HepG2 (cell line): ENCODE results near the gene EGFLAM. TPM values are rescaled to one million over a fixed set of nuclear protein-coding genes. Genes with fewer than 3 reads are reported as not detected.

Experiments
- ATAC-seq: fragments of 200-7000 bp; cut with Tn5 transposase; 3 replicates; pipeline ENCODE4 v1.9.1; 2020; ENCODE audit warnings: mild to moderate bottlenecking, moderate library complexity
- BruUV-seq: library from RNA; stranded (reverse); fragments of 400-500 nt; replicated peaks from 2 replicates; lab custom pipeline; 2021; lab: Mats Ljungman, UMichigan
- CTCF ChIA-PET: fragments of 300-600 bp; formaldehyde crosslinking; extraction: SDS; loops from one replicate; lab custom pipeline; 2021; ENCODE audit warnings: low total read pairs, inconsistent platforms, low intra/inter-chr PET ratio; lab: Yijun Ruan, JAX
- POLR2A ChIA-PET: fragments of 350-600 bp; sonication (Branson Sonifier 250); formaldehyde crosslinking; loops from one replicate; lab custom pipeline; 2020; ENCODE audit warnings: antibody characterized with exemption, inconsistent platforms; lab: Yijun Ruan, JAX
- DNase-seq: peaks from one replicate; pipeline ENCODE4 v3.0.0-alpha.2; 2015; ENCODE audit warnings: low spot score
- FAIRE-seq: peaks from 3 replicates; lab custom pipeline; 2011; peaks lifted over from hg19 to GRCh38; lab: Jason Lieb, UNC
- H2AFZ ChIP-seq: one replicate; pipeline ENCODE4 v1.6.1; 2011; ENCODE audit warnings: low read length, inconsistent platforms
- H3K27ac ChIP-seq: fragments of 300-600 bp; 3 replicates; pipeline ENCODE4 v1.8.0; 2011; ENCODE audit warnings: mixed run types, mild to moderate bottlenecking, mixed read lengths, low read length, inconsistent platforms; ENCODE audit not compliant: insufficient read depth; ENCODE audit errors: extremely low read length
- H3K27me3 ChIP-seq, 2 experiments: fragments of 200-600 bp in 1 of 2; 2 replicates in 1 of 2; 3 replicates in 1 of 2; pipeline versions ENCODE4 v1.6.0 to v1.8.0; 2011; ENCODE audit warnings: low read length in 2 of 2, mild to moderate bottlenecking in 2 of 2, moderate library complexity in 2 of 2, inconsistent platforms in 1 of 2; ENCODE audit not compliant: insufficient read depth in 2 of 2, control insufficient read depth in 1 of 2
- H3K36me3 ChIP-seq, 2 experiments: fragments of 200-600 bp in 1 of 2; replicated peaks in 1 of 2; 2 replicates in 1 of 2; 3 replicates in 1 of 2; pipeline versions ENCODE4 v1.5.1 to v1.8.0; 2011; ENCODE audit warnings: low read length in 2 of 2, inconsistent platforms in 1 of 2; ENCODE audit not compliant: insufficient read depth in 2 of 2, control insufficient read depth in 1 of 2
- H3K4me1 ChIP-seq: 2 replicates; pipeline ENCODE4 v1.5.1; 2012; ENCODE audit warnings: low read length, inconsistent platforms; ENCODE audit not compliant: insufficient read depth
- H3K4me2 ChIP-seq: 2 replicates; pipeline ENCODE4 v1.6.0; 2011; ENCODE audit warnings: low read depth, low read length, inconsistent platforms
- H3K4me3 ChIP-seq, 3 experiments: fragments of 200-600 bp in 1 of 3; sonication (generic), shearing (Covaris generic) in 1 of 3; replicated peaks in 1 of 3; 2 replicates each; pipeline ENCODE4 v1.5.1; 2011 to 2016; ENCODE audit warnings: low read length in 3 of 3, inconsistent platforms in 2 of 3, low read depth in 2 of 3, mild to moderate bottlenecking in 2 of 3, control low read depth in 1 of 3, mixed read lengths in 1 of 3; ENCODE audit not compliant: insufficient read depth in 1 of 3
- H3K79me2 ChIP-seq: one replicate; pipeline ENCODE4 v1.6.1; 2011; ENCODE audit warnings: low read length, inconsistent platforms; ENCODE audit not compliant: insufficient read depth
- H3K9ac ChIP-seq: 2 replicates; pipeline ENCODE4 v1.6.0; 2011; ENCODE audit warnings: mild to moderate bottlenecking, low read depth, low read length, inconsistent platforms; ENCODE audit not compliant: insufficient read depth
- H3K9me3 ChIP-seq: 2 replicates; pipeline ENCODE4 v1.5.1; 2012; ENCODE audit warnings: mild to moderate bottlenecking, low read length
- H4K20me1 ChIP-seq: 2 replicates; pipeline ENCODE4 v1.6.0; 2011; ENCODE audit warnings: inconsistent platforms, mild to moderate bottlenecking, low read length, moderate library complexity; ENCODE audit not compliant: insufficient read depth
- BRCA1 ChIP-seq: sonication (generic); formaldehyde crosslinking; IDR thresholded peaks from 2 replicates; pipeline ENCODE4 v1.4.0; 2020; ENCODE audit warnings: missing genetic modification reagents
- FOXA1 ChIP-seq, 2 experiments: fragments of 450-650 bp in 1 of 2; sonication (generic) in 1 of 2; formaldehyde crosslinking in 1 of 2; IDR thresholded peaks; 2 replicates each; pipeline versions ENCODE4 v1.4.0 to v1.6.1; 2016 to 2020; ENCODE audit warnings: missing genetic modification reagents in 1 of 2
- MED8 ChIP-seq: sonication (generic); formaldehyde crosslinking; IDR thresholded peaks from 2 replicates; pipeline ENCODE4 v1.8.1; 2023; ENCODE audit warnings: mild to moderate bottlenecking, missing genetic modification reagents; ENCODE audit not compliant: insufficient replicate concordance
- MIER2 ChIP-seq: IDR thresholded peaks from 2 replicates; pipeline ENCODE4 v1.6.1; 2016; ENCODE audit warnings: missing biosample characterization, missing genetic modification reagents
- NFKBIZ ChIP-seq: IDR thresholded peaks from 2 replicates; pipeline ENCODE4 v1.6.1; 2018; ENCODE audit warnings: missing genetic modification reagents, missing compliant biosample characterization
- PAWR ChIP-seq: sonication (generic); formaldehyde crosslinking; IDR thresholded peaks from 2 replicates; pipeline ENCODE4 v1.4.0; 2020; ENCODE audit warnings: missing genetic modification reagents, mild to moderate bottlenecking, borderline replicate concordance
- TEAD2 ChIP-seq: sonication (generic); formaldehyde crosslinking; IDR thresholded peaks from 2 replicates; pipeline ENCODE4 v1.9.0; 2021; ENCODE audit warnings: missing genetic modification reagents
- TEAD3 ChIP-seq: optimal IDR thresholded peaks from 2 replicates; pipeline ENCODE3; 2016; ENCODE audit warnings: borderline replicate concordance
- TOE1 ChIP-seq: sonication (generic); formaldehyde crosslinking; IDR thresholded peaks from 2 replicates; pipeline ENCODE4 v1.4.0; 2020; ENCODE audit warnings: mild to moderate bottlenecking, missing genetic modification reagents
- ZBTB38 ChIP-seq: sonication (generic); formaldehyde crosslinking; IDR thresholded peaks from 2 replicates; pipeline ENCODE4 v1.5.1; 2020; ENCODE audit warnings: mild to moderate bottlenecking, missing genetic modification reagents
- ZFP41 ChIP-seq: sonication (generic); formaldehyde crosslinking; IDR thresholded peaks from 2 replicates; pipeline ENCODE4 v1.4.0; 2020; ENCODE audit warnings: mild to moderate bottlenecking, missing genetic modification reagents, borderline replicate concordance
- ZNF12 ChIP-seq: sonication (generic); formaldehyde crosslinking; IDR thresholded peaks from 2 replicates; pipeline ENCODE4 v1.5.0; 2020; ENCODE audit warnings: missing genetic modification reagents
- ZNF17 ChIP-seq: sonication (generic); formaldehyde crosslinking; IDR thresholded peaks from 2 replicates; pipeline ENCODE4 v1.5.0; 2020; ENCODE audit warnings: mild to moderate bottlenecking, missing genetic modification reagents
- WGBS: methylation state at CpG from one replicate; pipeline ENCODE4 v1.1.6; 2017; ENCODE audit warnings: low lambda C conversion rate; 5-methylcytosine and 5-hydroxymethylcytosine counted together
- in situ Hi-C: cut with HindIII; loops from 2 replicates; pipeline ENCODE4 v1.10.0; 2017; ENCODE audit warnings: low pct_unique_long_range_greater_than_20kb; ENCODE audit not compliant: extremely low pct_ligation_motif_present
- intact Hi-C: fragments of 100-400 bp; cut with micrococcal nuclease; formaldehyde crosslinking; loops from one replicate; pipeline ENCODE4 v1.10.0; 2022; ENCODE audit not compliant: unreplicated experiment
- polyA plus RNA-seq, 8 experiments: library from polyadenylated mRNA; depleted of rRNA in 3 of 8; stranded (reverse) in 7 of 8; unstranded in 1 of 8; fragments of >200 nt; fragmentation: Illumina TruSeq in 4 of 8; extraction: Trizol in 4 of 8; gene quantifications; 2 replicates each; pipeline versions ENCODE4 v1.2.1 to v1.2.3, GENCODE V29; 2011 to 2016; ENCODE audit warnings: low read depth in 4 of 8, missing spikeins in 1 of 8, mixed read lengths in 1 of 8; ENCODE audit not compliant: insufficient read depth in 1 of 8
- total RNA-seq, 5 experiments: library from RNA; depleted of rRNA; stranded (reverse); fragments of >200 nt; fragmentation: Illumina TruSeq; extraction: Trizol; gene quantifications; 2 replicates each; pipeline ENCODE4 v1.2.3, GENCODE V29; 2016; ENCODE audit warnings: low read depth in 1 of 5
- TF ChIP-seq, protein P1 (sequence below): sonication (generic); formaldehyde crosslinking; IDR thresholded peaks from 2 replicates; pipeline ENCODE4 v1.4.0; 2020; ENCODE audit warnings: mild to moderate bottlenecking, low read depth, missing genetic modification reagents
- TF ChIP-seq, protein P2 (sequence below): fragments of 450-650 bp; IDR thresholded peaks from 2 replicates; pipeline ENCODE4 v1.6.1; 2017

Gene EGFLAM
- total and polyA plus RNA-seq, 2 of the 13 experiments (the other 11 are each of a cell fraction or from before 2014, with no cell fraction given) = not detected

DNA sequence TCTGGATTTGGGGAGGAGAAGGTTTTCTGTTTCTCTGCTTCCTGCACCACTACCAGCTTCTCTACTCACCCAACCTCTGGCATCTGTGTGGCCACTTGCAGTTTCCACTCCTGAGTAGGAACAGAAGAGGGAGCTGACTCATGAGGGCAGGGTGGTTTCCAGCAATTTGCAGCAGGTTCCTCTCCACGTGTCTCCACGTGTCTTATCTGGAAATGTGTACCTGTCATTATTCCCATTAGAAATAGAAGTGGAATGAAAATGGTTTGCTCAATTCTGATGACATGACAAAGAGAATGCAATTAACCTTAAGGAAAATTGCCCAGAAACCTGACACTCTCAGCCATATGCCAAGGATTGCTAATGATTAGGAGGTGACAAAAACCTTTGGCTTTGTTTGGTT, 33.0 kb downstream of the EGFLAM start:
- no peak overlapping the region for H3K9ac ChIP-seq
- POLR2A ChIA-PET = no interaction called here
- DNase-seq (no peak), FAIRE-seq (no peak), ATAC-seq (no peak)
- H3K27me3 ChIP-seq = peaks cover 0 to 3% of the 10 kb centered on the region in 2 experiments; a peak in 1 of 5 replicates
- BruUV-seq = no TSS peak
- no peaks in the 10 kb centered on the region for H3K9me3 ChIP-seq
- no peaks in the 10 kb centered on the region for H4K20me1 ChIP-seq
- TF ChIP-seq ZFP41 (CRISPR knock-in tag) = no peak
- no peak for TF ChIP-seq FOXA1 (IDR thresholded peaks at IDR 0.05)
- no peak for TF ChIP-seq FOXA1 (CRISPR knock-in tag; IDR thresholded peaks at IDR 0.05)
- no peak for TF ChIP-seq MIER2 (CRISPR knock-in tag)
- no peak for TF ChIP-seq ZBTB38 (CRISPR knock-in tag)
- TF ChIP-seq ZNF12 (CRISPR knock-in tag) = no peak
- no peak for TF ChIP-seq TEAD2
- TF ChIP-seq TEAD3 (CRISPR knock-in tag) = no peak
- no peak for TF ChIP-seq PAWR (CRISPR knock-in tag)
- no peak for TF ChIP-seq ZNF17
- TF ChIP-seq MED8 (CRISPR knock-in tag) = no peak
- no peak for TF ChIP-seq BRCA1 (CRISPR knock-in tag)
- TF ChIP-seq, protein P1, sequence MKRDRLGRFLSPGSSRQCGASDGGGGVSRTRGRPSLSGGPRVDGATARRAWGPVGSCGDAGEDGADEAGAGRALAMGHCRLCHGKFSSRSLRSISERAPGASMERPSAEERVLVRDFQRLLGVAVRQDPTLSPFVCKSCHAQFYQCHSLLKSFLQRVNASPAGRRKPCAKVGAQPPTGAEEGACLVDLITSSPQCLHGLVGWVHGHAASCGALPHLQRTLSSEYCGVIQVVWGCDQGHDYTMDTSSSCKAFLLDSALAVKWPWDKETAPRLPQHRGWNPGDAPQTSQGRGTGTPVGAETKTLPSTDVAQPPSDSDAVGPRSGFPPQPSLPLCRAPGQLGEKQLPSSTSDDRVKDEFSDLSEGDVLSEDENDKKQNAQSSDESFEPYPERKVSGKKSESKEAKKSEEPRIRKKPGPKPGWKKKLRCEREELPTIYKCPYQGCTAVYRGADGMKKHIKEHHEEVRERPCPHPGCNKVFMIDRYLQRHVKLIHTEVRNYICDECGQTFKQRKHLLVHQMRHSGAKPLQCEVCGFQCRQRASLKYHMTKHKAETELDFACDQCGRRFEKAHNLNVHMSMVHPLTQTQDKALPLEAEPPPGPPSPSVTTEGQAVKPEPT (CRISPR knock-in tag) = no peak
- no peak for TF ChIP-seq TOE1 (CRISPR knock-in tag)
- TF ChIP-seq NFKBIZ (CRISPR knock-in tag) = no peak
- TF ChIP-seq, protein P2, sequence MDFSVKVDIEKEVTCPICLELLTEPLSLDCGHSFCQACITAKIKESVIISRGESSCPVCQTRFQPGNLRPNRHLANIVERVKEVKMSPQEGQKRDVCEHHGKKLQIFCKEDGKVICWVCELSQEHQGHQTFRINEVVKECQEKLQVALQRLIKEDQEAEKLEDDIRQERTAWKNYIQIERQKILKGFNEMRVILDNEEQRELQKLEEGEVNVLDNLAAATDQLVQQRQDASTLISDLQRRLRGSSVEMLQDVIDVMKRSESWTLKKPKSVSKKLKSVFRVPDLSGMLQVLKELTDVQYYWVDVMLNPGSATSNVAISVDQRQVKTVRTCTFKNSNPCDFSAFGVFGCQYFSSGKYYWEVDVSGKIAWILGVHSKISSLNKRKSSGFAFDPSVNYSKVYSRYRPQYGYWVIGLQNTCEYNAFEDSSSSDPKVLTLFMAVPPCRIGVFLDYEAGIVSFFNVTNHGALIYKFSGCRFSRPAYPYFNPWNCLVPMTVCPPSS = no peak
- WGBS = 37% methylated on average over 2 of the region's 2 CpGs
- CTCF ChIA-PET = no interaction called here
- H3K79me2 ChIP-seq = no peaks in the 10 kb centered on the region
- no peaks in the 10 kb centered on the region for H3K36me3 ChIP-seq
- no peak overlapping the region for H3K4me3 ChIP-seq
- H2AFZ ChIP-seq = no peak overlapping the region
- no peak overlapping the region for H3K4me2 ChIP-seq
- H3K27ac ChIP-seq = no peak overlapping the region
- H3K4me1 ChIP-seq = no peaks in the 10 kb centered on the region
- in situ Hi-C loops = no loop called here
- intact Hi-C loops = no loop called here
